ENCODE data around the gene GPR55.
"Not testable (repeated sequence)": the region's sequence is repeated elsewhere in the genome, so short reads cannot be mapped to it uniquely, and the experiment has no call there.

Gene GPR55

GRCh38 chr2:230950874-230951339 lies 25.9 kb upstream of the GPR55 start:
- no peak for DNase-seq (ENCODE audit: low read depth)

GRCh38 chr2:230949966-230950873 lies 25.2 kb upstream of the GPR55 start:
- DNase-seq (ENCODE audit: low read depth): no peak

- DNase-seq (ENCODE audit: low read depth): no peak
Measured at GRCh38 chr2:230947908-230948365, 22.9 kb upstream of the GPR55 start.

- DNase-seq (ENCODE audit: low read depth): no peak
Measured at GRCh38 chr2:230947235-230947576, 22.2 kb upstream of the GPR55 start.

GRCh38 chr2:230946429-230947234 lies 21.6 kb upstream of the GPR55 start:
- no peak for DNase-seq (ENCODE audit: low read depth)

- no peak for DNase-seq (ENCODE audit: low read depth)
Measured at GRCh38 chr2:230944757-230945372, 19.8 kb upstream of the GPR55 start.

- no peak for DNase-seq (ENCODE audit: low read depth)
Measured at GRCh38 chr2:230944123-230944653, 19.1 kb upstream of the GPR55 start.

- no peak for DNase-seq (ENCODE audit: low read depth)
Measured at GRCh38 chr2:230942920-230943896, 18.2 kb upstream of the GPR55 start.

- no peak for DNase-seq (ENCODE audit: low read depth)
Measured at GRCh38 chr2:230942371-230942770, 17.3 kb upstream of the GPR55 start.

- no peak for DNase-seq (ENCODE audit: low read depth)
Measured at GRCh38 chr2:230941202-230942180, 16.4 kb upstream of the GPR55 start.

- no peak for DNase-seq (ENCODE audit: low read depth)
Measured at GRCh38 chr2:230940471-230940815, 15.4 kb upstream of the GPR55 start.

GRCh38 chr2:230939691-230940470 lies 14.8 kb upstream of the GPR55 start:
- no peak for DNase-seq (ENCODE audit: low read depth)

GRCh38 chr2:230939066-230939591 lies 14.1 kb upstream of the GPR55 start:
- DNase-seq (ENCODE audit: low read depth): no peak

- no peak for DNase-seq (ENCODE audit: low read depth)
Measured at GRCh38 chr2:230938516-230939065, 13.5 kb upstream of the GPR55 start.

- DNase-seq (ENCODE audit: low read depth): no peak
Measured at GRCh38 chr2:230938098-230938497, 13.1 kb upstream of the GPR55 start.

GRCh38 chr2:230937362-230937761 lies 12.3 kb upstream of the GPR55 start:
- no peak for DNase-seq (ENCODE audit: low read depth)

GRCh38 chr2:230936243-230936642 lies 11.2 kb upstream of the GPR55 start:
- not testable (repeated sequence) for DNase-seq (ENCODE audit: low read depth)

- no peak for DNase-seq (ENCODE audit: low read depth)
Measured at GRCh38 chr2:230935130-230935430, 10.0 kb upstream of the GPR55 start.

Measured in activated gamma-delta T cell treated with anti-CD3 and anti-CD28 coated beads, Interleukin-2, amount 50 U/mL, for 16 hours (primary cell).